Measurements from ENCODE around the gene RRP1B. TPM values are rescaled to one million over a fixed set of nuclear protein-coding genes. Genes with fewer than 3 reads are reported as not detected.
A peak's percentile ranks its signal among the peaks of the same experiment; 100 is the strongest.
"Not testable (repeated sequence)": the region's sequence is repeated elsewhere in the genome, so short reads cannot be mapped to it uniquely, and the experiment has no call there.

The RRP1B gene
- 14.6 and 20.8 TPM in 2 replicates for total RNA-seq

DNA sequence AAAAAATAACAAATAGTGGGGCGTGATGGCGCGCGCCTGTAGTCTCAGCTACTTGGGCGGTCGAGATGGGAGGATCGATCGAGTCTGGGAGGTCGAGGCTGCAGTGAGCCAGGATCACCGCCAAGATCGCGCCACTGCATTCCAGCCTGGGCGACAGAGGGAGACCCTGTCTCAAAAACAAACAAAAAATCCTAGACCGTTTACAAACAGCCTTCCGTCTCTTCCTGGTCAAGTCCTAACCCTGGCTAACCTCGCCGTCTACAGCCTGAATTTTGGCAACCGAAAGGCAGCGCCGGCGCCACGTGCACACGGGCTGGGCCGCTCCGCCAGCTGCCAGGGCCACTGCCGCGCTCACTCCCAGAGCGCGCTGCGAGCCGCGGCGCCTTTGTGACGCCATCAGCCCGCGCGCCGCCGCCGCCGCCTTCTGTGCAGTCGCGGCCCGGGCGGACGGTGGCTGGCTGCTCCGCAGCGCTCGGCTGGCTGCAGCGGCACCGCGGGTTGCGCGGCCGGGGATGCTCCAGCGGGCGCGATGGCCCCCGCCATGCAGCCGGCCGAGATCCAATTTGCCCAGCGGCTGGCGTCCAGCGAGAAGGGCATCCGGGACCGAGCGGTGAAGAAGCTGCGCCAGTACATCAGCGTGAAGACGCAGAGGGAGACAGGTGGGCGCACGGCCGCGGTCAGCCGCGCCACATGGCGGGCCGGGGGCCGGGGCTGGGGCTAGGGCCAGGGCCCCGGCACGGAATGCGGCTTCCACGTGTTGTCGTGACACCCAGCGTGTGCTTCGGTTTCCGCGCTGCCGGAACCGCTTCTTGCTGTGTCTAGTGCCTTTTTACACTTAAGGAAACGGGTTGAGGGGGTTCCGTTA, at the start of gene RRP1B, which contains the start of gene HSF2BP:
Gene RRP1B (plus strand): TSS at position 425 of the 865 bp plus-strand sequence. CDS start 105 bp downstream, at position 530.
Gene HSF2BP (minus strand): TSS at position 353 of the 865 bp plus-strand sequence. CDS start 1,392 bp downstream, outside the sequence.
- peak; percentile 87 to 93 for DNase-seq (ENCODE audit: low read depth in 2 of 2)

DNA sequence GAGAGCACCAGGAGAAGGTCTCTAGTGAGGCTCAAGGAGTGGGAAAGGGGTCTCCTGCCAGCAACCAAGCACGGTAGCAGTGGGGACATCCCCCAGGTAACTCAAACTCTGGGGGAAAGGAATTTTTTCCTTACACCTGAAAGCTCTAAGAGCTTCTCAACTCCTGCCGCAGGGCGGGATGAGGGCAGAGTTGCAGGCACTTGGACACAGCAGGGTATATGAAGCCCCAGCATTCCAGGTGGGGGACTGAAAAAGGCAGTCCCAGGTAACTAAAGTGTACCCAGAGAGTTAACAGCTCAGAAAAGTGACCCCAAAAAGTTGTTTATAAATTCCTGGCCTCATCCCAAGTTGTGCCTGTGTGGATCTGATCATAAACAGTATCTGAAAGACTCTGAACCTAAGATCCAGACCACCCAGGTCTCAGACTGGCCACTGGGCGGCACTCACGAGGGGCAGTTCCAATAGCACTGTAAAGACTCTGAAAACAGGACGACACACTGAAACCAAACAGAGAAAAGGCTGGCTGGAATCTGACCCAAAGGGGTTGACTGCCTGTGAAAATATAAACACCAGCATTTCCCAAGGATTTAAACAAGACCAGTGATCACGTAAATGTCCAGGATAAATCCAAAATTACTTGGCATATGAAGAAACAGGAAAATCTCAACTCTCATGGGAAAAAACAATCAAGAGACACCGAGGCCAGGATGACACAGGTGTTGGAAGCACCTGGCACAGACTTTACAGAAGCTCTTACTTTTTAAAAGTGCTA, 47.6 kb upstream of the RRP1B start:
- DNase-seq (ENCODE audit: low read depth in 2 of 2): peak; percentile 78 to 80

DNA sequence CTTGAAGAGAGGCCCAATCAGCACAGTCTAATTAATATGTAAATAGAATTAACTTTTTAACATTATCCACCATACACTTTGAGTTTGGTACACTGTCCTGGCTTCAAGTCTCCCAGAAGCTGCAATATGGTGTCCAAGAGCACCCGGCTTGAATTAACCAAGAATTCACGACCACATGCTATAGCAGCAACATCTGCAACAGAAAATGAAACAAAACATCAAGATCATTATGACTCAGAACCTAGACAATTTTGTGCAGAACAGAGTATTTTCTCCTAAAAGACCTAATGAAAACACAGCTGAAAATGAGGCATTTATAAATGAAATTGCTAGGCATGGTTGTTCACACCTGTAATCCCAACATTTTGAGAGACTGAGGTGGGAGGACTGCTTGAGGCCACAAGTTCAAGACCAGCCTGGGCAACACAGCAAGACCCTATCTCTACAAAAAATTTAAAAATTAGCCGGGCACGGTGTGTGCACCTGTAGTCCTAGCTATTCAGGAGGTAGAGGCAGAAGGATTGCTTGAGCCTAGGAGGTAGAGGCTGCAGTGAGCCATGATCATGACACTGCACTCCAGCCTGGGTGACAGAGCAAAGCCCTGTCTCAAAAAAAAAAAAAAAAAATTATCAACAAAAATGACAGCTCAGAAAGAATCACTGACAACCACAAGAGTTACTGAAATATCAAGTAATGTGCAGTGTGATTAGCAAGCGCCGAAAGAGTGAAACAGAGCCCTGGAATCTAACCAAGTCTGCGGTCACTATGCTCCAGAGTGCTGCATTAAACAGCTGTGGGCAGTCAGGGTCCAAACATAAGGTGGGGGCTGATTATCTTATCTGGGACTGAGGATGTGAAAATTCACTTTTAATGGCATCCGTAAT, 45.4 kb upstream of the RRP1B start:
- no peak for DNase-seq (ENCODE audit: low read depth in 2 of 2)

DNA sequence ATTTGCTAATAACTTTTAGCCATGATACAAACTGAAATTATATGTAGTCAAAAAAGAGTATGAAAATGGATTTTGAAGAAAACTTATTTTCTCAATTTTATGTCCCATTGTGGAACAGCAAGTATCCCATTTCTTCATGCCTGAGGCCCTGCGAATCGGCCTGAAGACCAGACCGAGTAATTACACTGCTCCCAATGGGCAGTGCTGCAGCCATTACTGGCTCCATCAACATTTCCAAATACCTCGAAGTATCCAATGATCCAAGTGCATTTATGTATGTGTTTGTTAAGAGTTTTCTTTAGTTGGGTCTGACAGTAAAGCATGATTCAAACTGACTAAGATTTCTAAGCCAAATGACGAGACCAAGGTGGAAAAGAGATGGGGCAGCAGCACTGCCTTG, 44.5 kb upstream of the RRP1B start:
- DNase-seq (ENCODE audit: low read depth in 2 of 2): no peak

GRCh38 chr21:43616861-43617260, 42.5 kb upstream of the RRP1B start:
- not testable (repeated sequence) for DNase-seq (ENCODE audit: low read depth in 2 of 2)

DNA sequence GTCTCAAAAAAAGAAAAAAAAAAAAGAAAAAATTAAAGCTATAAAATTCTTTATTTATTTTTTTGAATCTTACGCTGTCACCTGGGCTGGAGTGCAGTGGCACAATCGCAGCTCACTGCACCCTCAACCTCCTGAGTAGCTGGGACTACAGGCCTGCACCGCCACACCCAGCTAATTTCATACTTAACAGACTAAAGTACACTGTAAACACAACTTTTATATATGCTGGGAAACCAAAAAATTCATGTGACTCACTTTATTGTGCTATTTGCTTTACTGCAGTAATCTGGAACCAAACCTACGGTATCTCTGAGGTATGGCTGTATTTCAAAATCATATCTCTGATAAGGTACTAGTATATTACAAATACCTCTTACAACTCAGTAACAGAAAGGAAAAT, 40.4 kb upstream of the RRP1B start:
- no peak for DNase-seq (ENCODE audit: low read depth in 2 of 2)

DNA sequence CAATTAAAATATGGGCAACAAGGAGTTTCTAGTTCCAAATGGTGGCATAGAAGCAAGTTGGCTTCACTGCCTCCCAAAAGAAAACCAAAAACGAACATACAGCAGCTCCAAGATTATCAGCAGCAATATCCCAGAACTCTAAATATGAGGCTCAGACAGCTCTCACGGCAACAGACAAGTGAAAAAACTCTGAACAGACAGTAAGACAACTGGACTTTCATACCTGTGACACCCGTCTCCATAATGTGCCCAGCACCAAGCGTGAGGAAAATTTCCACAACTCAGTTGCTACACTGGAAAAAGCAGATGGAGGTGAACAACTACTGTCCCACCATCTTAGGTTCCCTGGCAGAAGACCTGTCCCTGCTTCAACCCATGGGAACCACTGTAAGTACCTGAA, 40.0 kb upstream of the RRP1B start:
- DNase-seq (ENCODE audit: low read depth in 2 of 2): no peak

- peak in 1 of 2 donors; percentile 15 for DNase-seq (ENCODE audit: low read depth in 2 of 2)
Measured at GRCh38 chr21:43619856-43620255, 39.5 kb upstream of the RRP1B start.

DNA sequence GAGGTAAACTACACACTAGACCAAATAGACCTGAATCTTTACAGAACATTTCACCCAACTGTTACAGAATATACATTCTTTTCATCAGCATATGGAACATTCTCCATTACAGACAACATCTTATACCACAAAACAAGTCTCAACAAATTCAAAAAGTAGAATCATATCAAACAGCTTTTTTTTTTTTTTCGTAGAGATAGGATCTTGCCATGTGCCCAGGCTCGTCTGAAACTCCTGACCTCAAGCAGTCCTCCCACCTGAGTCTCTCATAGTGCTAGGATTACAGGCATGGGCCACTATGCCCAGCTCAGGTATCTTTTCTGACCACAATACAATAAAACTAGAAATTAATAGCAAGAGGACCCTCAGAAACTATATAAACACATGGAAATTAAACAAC, 36.6 kb upstream of the RRP1B start:
- DNase-seq (ENCODE audit: low read depth in 2 of 2): no peak

- no peak for DNase-seq (ENCODE audit: low read depth in 2 of 2)
Measured at GRCh38 chr21:43623588-43623987, 35.8 kb upstream of the RRP1B start.

DNA sequence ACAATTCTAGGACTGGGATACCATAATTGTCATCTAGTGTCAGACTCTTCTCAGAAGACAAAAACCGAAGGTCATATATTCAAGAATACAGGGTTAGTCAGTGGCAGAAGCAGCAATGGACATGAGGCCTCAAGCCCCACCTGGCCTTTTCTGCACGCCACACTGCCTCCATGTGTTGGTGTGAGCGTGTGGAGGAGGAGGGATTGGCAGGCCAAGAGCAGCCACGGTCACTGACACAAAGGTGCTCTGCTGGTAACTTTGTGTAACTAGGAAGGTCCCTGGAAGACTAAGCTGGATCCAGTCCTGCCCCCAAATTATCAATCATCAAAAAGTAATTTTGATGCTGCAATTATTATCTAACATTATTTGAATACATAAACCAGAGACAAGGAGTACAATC, 35.0 kb upstream of the RRP1B start:
- DNase-seq (ENCODE audit: low read depth in 2 of 2): no peak

DNA sequence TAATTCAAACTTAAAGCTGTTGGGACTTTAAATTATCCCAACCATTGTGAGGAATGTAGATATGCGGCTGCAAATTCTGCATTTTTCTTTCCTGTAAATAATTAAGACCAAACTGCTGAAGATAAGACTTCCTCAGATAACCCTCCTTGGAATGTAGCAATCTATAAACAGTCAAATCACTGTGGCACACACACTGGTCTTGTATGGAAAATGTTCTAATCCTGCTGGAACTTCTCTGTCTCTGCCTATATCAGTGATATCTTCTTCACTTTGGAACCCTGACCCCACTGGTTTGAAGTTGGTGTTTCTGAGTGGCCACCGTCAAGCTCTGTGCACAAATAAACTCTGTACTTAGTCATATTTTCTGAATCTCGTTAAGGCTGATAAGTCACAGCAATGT, 33.0 kb upstream of the RRP1B start:
- DNase-seq (ENCODE audit: low read depth in 2 of 2): no peak

DNA sequence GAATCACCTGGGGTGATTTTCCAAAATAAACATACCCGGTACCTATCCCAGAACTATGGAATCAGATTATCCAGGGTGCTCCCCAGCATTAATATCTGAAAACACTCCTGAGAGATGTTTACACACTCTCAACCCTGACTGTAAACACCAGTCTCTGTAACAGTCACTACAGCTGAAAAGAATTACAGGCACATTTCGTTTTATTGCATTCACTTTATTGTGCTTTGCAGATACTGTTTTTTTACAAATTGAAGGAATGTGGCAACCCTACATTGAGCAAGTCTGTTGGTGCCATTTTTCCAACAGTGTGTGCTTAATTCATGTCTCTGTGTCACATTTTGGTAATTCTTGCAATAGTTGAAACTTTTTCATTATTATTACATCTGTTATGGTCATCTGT, 31.8 kb upstream of the RRP1B start:
- DNase-seq (ENCODE audit: low read depth in 2 of 2): no peak

DNA sequence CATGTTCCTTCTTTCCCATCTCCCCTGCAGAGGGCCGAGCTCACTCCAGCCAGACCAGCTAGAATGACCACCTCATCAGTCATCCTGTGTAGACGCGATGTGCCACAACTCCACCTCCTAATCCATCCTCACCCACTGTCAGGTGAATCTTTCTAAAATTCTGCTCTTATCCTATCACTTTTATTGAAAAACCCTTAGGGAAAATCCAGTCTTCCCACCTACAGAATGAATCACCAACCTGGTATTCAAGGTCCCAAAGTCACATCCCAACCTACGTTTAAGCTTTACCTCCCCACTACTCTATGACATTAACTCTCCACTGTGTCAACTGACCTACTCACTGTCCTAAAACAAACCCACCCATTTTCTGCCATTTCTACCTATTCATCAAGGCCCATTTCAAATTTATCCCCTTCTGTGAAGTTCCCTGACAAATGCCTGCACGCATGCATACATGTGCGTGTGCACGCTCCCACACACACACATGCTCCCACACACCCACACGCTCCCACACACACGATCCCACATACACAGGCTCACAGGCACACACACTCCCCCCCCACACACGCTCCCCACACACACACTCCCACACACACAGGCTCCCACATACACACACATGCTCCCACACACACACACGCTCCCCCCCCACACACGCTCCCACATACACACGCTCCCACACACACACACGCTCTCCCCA, 27.8 kb upstream of the RRP1B start:
- DNase-seq (ENCODE audit: low read depth in 2 of 2): no peak

- DNase-seq (ENCODE audit: low read depth in 2 of 2): no peak
Measured at GRCh38 chr21:43632373-43632905, 26.9 kb upstream of the RRP1B start.

DNA sequence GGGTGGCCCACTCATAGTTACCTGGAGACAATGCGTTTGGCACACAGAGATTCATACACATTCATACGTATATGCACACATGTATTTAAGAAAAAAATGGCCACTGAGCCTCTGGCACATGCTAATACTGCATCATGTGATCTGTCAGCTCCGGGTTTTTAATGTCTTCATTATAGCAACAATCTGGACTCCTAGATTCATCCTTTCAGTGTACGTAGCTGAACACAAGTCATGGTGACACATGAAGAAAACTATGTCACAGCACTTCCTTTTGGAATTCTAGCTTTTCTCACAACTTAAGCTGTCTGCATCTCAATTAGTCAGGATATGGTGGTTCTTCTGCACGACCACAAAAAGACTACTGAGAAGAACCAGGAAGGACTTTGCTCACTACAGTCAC, 24.7 kb upstream of the RRP1B start:
- DNase-seq (ENCODE audit: low read depth in 2 of 2): peak in 1 of 2 donors; percentile 50

GRCh38 chr21:43635436-43635835, 23.9 kb upstream of the RRP1B start:
- no peak for DNase-seq (ENCODE audit: low read depth in 2 of 2)

- no peak for DNase-seq (ENCODE audit: low read depth in 2 of 2)
Measured at GRCh38 chr21:43637530-43638158, 21.7 kb upstream of the RRP1B start.

DNA sequence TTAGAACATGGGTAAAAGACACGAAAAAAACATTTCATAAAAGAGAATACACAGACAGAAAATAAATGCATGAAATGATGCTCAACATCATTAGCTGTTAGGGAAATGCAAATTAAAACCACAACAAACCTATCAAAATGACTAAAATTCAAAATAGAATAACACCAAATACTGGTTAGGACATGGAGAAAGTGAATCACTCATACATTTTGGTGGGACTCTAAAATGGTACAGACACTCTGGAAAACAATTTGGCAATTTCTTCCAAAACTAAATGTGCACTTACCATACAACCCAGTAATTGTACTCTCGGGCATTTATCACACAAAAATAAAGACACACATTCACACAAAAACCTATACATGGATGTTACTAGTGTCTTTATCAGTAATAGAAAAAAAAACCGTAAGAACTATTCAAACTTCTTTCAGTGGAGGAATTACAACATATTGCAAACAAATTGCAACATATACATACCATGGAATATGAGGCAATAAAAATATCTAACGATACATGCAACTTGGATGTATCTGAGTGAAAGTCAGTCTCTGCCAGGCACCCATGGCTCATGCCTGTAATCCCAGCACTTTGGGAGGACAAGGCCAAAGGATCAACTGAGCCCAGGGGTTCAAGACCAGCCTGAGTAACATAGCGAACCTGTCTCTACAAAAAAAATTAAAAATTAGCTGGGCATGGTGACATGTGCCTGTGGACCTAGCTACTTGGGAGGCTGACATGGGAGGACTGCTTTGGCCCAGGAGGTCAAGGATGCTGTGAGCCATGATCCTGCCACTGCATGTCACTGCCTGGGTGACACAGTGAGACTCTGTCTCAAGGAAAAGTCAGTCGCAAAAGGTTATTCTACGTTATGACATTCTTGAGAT, 19.6 kb upstream of the RRP1B start:
- no peak for DNase-seq (ENCODE audit: low read depth in 2 of 2)
